HCT116 (cell line): Measurements from ENCODE around the gene RNGTT.

ENCODE experiments used
- CEBPB ChIP-seq: IDR thresholded peaks from 2 replicates; pipeline ENCODE4 v1.6.1; 2012; ENCODE audit warnings: low read depth
- CTCF ChIP-seq, 3 experiments: fragments of 200-600 bp in 1 of 3; sonication (generic) in 1 of 3; IDR thresholded peaks in 2 of 3; conservative IDR thresholded peaks in 1 of 3; 2 replicates each; pipeline ENCODE4 v1.5.1; 2012 to 2017; ENCODE audit warnings: low read depth in 2 of 3, low read length in 2 of 3, antibody characterized with exemption in 1 of 3, borderline replicate concordance in 1 of 3, control low read depth in 1 of 3, mild to moderate bottlenecking in 1 of 3, mixed read lengths in 1 of 3, mixed run types in 1 of 3, moderate library complexity in 1 of 3; ENCODE audit not compliant: insufficient read depth in 1 of 3
- EZH2 ChIP-seq: fragments of 200-600 bp; sonication (generic); IDR thresholded peaks from 2 replicates; pipeline ENCODE4 v1.6.1; 2017; ENCODE audit warnings: antibody characterized with exemption, mixed run types
- YY1 ChIP-seq: IDR thresholded peaks from 2 replicates; pipeline ENCODE4 v1.6.1; 2011; ENCODE audit warnings: low read length, low read depth, moderate library complexity, mild to moderate bottlenecking; ENCODE audit not compliant: insufficient replicate concordance; ENCODE audit errors: extremely low read depth
- ZNF274 ChIP-seq: fragments of 200-500 bp; sonication (Bioruptor generic); IDR thresholded peaks from 2 replicates; pipeline ENCODE4 v1.6.1; 2014; ENCODE audit warnings: mild to moderate bottlenecking, low read depth, low read length, inconsistent platforms

- TF ChIP-seq YY1 (no peak), CTCF (IDR thresholded peaks at IDR 0.05 in 2 of 3, conservative IDR thresholded peaks at IDR 0.05 in 1 of 3; ENCODE audit: borderline replicate concordance in 1 of 3, insufficient read depth in 1 of 3, low read depth in 2 of 3, low read length in 2 of 3) (no peak), ZNF274 (no peak), CEBPB (no peak), EZH2 (no peak)
Observed at GRCh38 chr6:88619951-88620350, 343.5 kb downstream of the RNGTT start.
